ENCODE results near the gene LRRC25. TPM values are rescaled to one million over a fixed set of nuclear protein-coding genes. Genes with fewer than 3 reads are reported as not detected.
A peak's percentile ranks its signal among the peaks of the same experiment; 100 is the strongest.

LRRC25 gene
- total RNA-seq, 1 donor from 2014 or later, result not detected

GRCh38 chr19:18443831-18444230 is 46.4 kb upstream of the LRRC25 start:
- no peak overlapping the region for H3K27ac ChIP-seq (ENCODE audit: low read depth, low read length)
- no peak overlapping the region for H3K27ac Mint-ChIP-seq (ENCODE audit: unreplicated experiment)

GRCh38 chr19:18443406-18443805 is 46.0 kb upstream of the LRRC25 start:
- no peaks in the 10 kb centered on the region for H3K27me3 ChIP-seq (ENCODE audit: insufficient read depth, low read length)
- H3K4me3 ChIP-seq (ENCODE audit: insufficient read depth, low read depth, low read length), result no peak overlapping the region
- no peak overlapping the region for H3K27ac Mint-ChIP-seq (ENCODE audit: unreplicated experiment)
- FAIRE-seq (no peak), DNase-seq (ENCODE audit: low read depth) (no peak)
- no peaks in the 10 kb centered on the region for H3K36me3 ChIP-seq (ENCODE audit: insufficient read depth, low read length)
- no peak overlapping the region for H3K4me3 Mint-ChIP-seq (ENCODE audit: unreplicated experiment)
- no peak for TF ChIP-seq CTCF (IDR thresholded peaks at IDR 0.05; ENCODE audit: insufficient read depth, low read depth, low read length)
- TF ChIP-seq EZH2 (IDR thresholded peaks at IDR 0.05; ENCODE audit: insufficient read depth, low read length), result no peak
- no peak overlapping the region for H3K4me2 ChIP-seq (ENCODE audit: low read length)
- peaks cover 10% of the 10 kb centered on the region for H3K36me3 Mint-ChIP-seq (ENCODE audit: low read depth, unreplicated experiment)
- H3K4me1 ChIP-seq (ENCODE audit: insufficient read depth, low read length), result peaks cover 15% of the 10 kb centered on the region
- H3K27ac ChIP-seq (ENCODE audit: low read depth, low read length), result no peak overlapping the region
- no peak overlapping the region for H3K9ac ChIP-seq (ENCODE audit: low read length)
- H4K20me1 ChIP-seq (ENCODE audit: insufficient read depth, low read length), result peaks cover 72% of the 10 kb centered on the region
- H3K4me1 Mint-ChIP-seq (ENCODE audit: low read depth, unreplicated experiment), result peaks cover 25% of the 10 kb centered on the region
- no peaks in the 10 kb centered on the region for H3K9me3 Mint-ChIP-seq (ENCODE audit: unreplicated experiment)
- H2AFZ ChIP-seq (ENCODE audit: low read depth, low read length), result no peak overlapping the region
- no peaks in the 10 kb centered on the region for H3K27me3 Mint-ChIP-seq (ENCODE audit: low read depth, unreplicated experiment)
- H3K79me2 ChIP-seq (ENCODE audit: insufficient read depth, low read length), result no peaks in the 10 kb centered on the region
- H3K9me3 ChIP-seq (ENCODE audit: insufficient read depth, low read depth, low read length), result no peaks in the 10 kb centered on the region

More at GRCh38 chr19:18443831-18444230, 46.4 kb upstream of the LRRC25 start:
- FAIRE-seq, result no peak
- peaks cover 13% of the 10 kb centered on the region for H3K4me1 ChIP-seq (ENCODE audit: insufficient read depth, low read length)
- H4K20me1 ChIP-seq (ENCODE audit: insufficient read depth, low read length), result peaks cover 74% of the 10 kb centered on the region
- H3K79me2 ChIP-seq (ENCODE audit: insufficient read depth, low read length), result no peaks in the 10 kb centered on the region
- H2AFZ ChIP-seq (ENCODE audit: low read depth, low read length), result no peak overlapping the region
- TF ChIP-seq EZH2 (IDR thresholded peaks at IDR 0.05; ENCODE audit: insufficient read depth, low read length), result no peak
- no peak for TF ChIP-seq CTCF (IDR thresholded peaks at IDR 0.05; ENCODE audit: insufficient read depth, low read depth, low read length)
- Mint-ChIP-seq H3K9me3 (ENCODE audit: unreplicated experiment) (no peaks in the 10 kb centered on the region), H3K27me3 (ENCODE audit: low read depth, unreplicated experiment) (no peaks in the 10 kb centered on the region), H3K36me3 (ENCODE audit: low read depth, unreplicated experiment) (peaks cover 10% of the 10 kb centered on the region), H3K4me1 (ENCODE audit: low read depth, unreplicated experiment) (peaks cover 22% of the 10 kb centered on the region), H3K4me3 (ENCODE audit: unreplicated experiment) (no peak overlapping the region)
- no peak overlapping the region for H3K9ac ChIP-seq (ENCODE audit: low read length)
- H3K4me2 ChIP-seq (ENCODE audit: low read length), result no peak overlapping the region
- DNase-seq (ENCODE audit: low read depth), result no peak
- H3K36me3 ChIP-seq (ENCODE audit: insufficient read depth, low read length), result no peaks in the 10 kb centered on the region
- H3K9me3 ChIP-seq (ENCODE audit: insufficient read depth, low read depth, low read length), result no peaks in the 10 kb centered on the region
- no peak overlapping the region for H3K4me3 ChIP-seq (ENCODE audit: insufficient read depth, low read depth, low read length)
- H3K27me3 ChIP-seq (ENCODE audit: insufficient read depth, low read length), result no peaks in the 10 kb centered on the region

- Mint-ChIP-seq H3K4me1 (ENCODE audit: low read depth, unreplicated experiment) (peaks cover 25% of the 10 kb centered on the region), H3K27me3 (ENCODE audit: low read depth, unreplicated experiment) (no peaks in the 10 kb centered on the region), H3K27ac (ENCODE audit: unreplicated experiment) (peak overlapping the region; percentile 71), H3K4me3 (ENCODE audit: unreplicated experiment) (no peak overlapping the region), H3K36me3 (ENCODE audit: low read depth, unreplicated experiment) (peaks cover 10% of the 10 kb centered on the region), H3K9me3 (ENCODE audit: unreplicated experiment) (no peaks in the 10 kb centered on the region)
- no peaks in the 10 kb centered on the region for H3K36me3 ChIP-seq (ENCODE audit: insufficient read depth, low read length)
- H3K4me2 ChIP-seq (ENCODE audit: low read length), result no peak overlapping the region
- H3K4me1 ChIP-seq (ENCODE audit: insufficient read depth, low read length), result peaks cover 17% of the 10 kb centered on the region
- no peaks in the 10 kb centered on the region for H3K79me2 ChIP-seq (ENCODE audit: insufficient read depth, low read length)
- no peaks in the 10 kb centered on the region for H3K9me3 ChIP-seq (ENCODE audit: insufficient read depth, low read depth, low read length)
- no peak for DNase-seq (ENCODE audit: low read depth)
- H3K4me3 ChIP-seq (ENCODE audit: insufficient read depth, low read depth, low read length), result no peak overlapping the region
- FAIRE-seq, result no peak
- H4K20me1 ChIP-seq (ENCODE audit: insufficient read depth, low read length), result peaks cover 70% of the 10 kb centered on the region
- no peak overlapping the region for H2AFZ ChIP-seq (ENCODE audit: low read depth, low read length)
- TF ChIP-seq EZH2 (IDR thresholded peaks at IDR 0.05; ENCODE audit: insufficient read depth, low read length) (no peak), CTCF (IDR thresholded peaks at IDR 0.05; ENCODE audit: insufficient read depth, low read depth, low read length) (no peak)
- no peak overlapping the region for H3K9ac ChIP-seq (ENCODE audit: low read length)
- H3K27ac ChIP-seq (ENCODE audit: low read depth, low read length), result no peak overlapping the region
- no peaks in the 10 kb centered on the region for H3K27me3 ChIP-seq (ENCODE audit: insufficient read depth, low read length)
Measured at GRCh38 chr19:18442941-18443340, 45.5 kb upstream of the LRRC25 start.

Measured in astrocyte (in vitro differentiated cells and primary cell).